H9 (cell line): Measurements from ENCODE around the gene SLC19A1. TPM values are rescaled to one million over a fixed set of nuclear protein-coding genes. Genes with fewer than 3 reads are reported as not detected.

ENCODE experiments used
- DNase-seq: peaks from one replicate; pipeline ENCODE4 v3.0.0-alpha.2; 2017
- H2AFZ ChIP-seq: one replicate; pipeline ENCODE4 v1.6.1; 2013; ENCODE audit warnings: mild to moderate bottlenecking, low read length, control low read depth, moderate library complexity
- H2AK5ac ChIP-seq: 2 replicates; pipeline ENCODE4 v1.6.1; 2013; ENCODE audit warnings: low read length, control low read depth, mixed read lengths; ENCODE audit not compliant: insufficient read length
- H2BK120ac ChIP-seq: one replicate; pipeline ENCODE4 v1.6.1; 2013; ENCODE audit warnings: low read depth, mild to moderate bottlenecking, low read length, control low read depth, inconsistent platforms; ENCODE audit not compliant: poor library complexity, severe bottlenecking
- H2BK12ac ChIP-seq: 2 replicates; pipeline ENCODE4 v1.6.1; 2013; ENCODE audit warnings: low read length, control low read depth, mixed read lengths, low read depth; ENCODE audit not compliant: insufficient read length
- H2BK15ac ChIP-seq: 2 replicates; pipeline ENCODE4 v1.6.1; 2013; ENCODE audit warnings: low read depth, low read length, control low read depth
- H2BK20ac ChIP-seq: one replicate; pipeline ENCODE4 v1.6.1; 2013; ENCODE audit warnings: low read depth, mild to moderate bottlenecking, low read length, control low read depth, inconsistent platforms; ENCODE audit not compliant: poor library complexity, severe bottlenecking
- H2BK5ac ChIP-seq: 2 replicates; pipeline ENCODE4 v1.6.1; 2013; ENCODE audit warnings: low read length, control low read depth, mixed read lengths; ENCODE audit not compliant: insufficient read length
- H3K14ac ChIP-seq: 2 replicates; pipeline ENCODE4 v1.6.1; 2013; ENCODE audit warnings: low read length, control low read depth; ENCODE audit not compliant: insufficient read depth
- H3K18ac ChIP-seq: 2 replicates; pipeline ENCODE4 v1.6.1; 2013; ENCODE audit warnings: low read depth, mild to moderate bottlenecking, mixed read lengths, low read length, control low read depth; ENCODE audit not compliant: insufficient read length
- H3K23ac ChIP-seq: 2 replicates; pipeline ENCODE4 v1.6.1; 2013; ENCODE audit warnings: low read length, control low read depth, mixed read lengths, low read depth; ENCODE audit not compliant: insufficient read length
- H3K23me2 ChIP-seq: 2 replicates; pipeline ENCODE4 v1.6.1; 2013; ENCODE audit warnings: low read depth, mild to moderate bottlenecking, mixed read lengths, low read length, control low read depth; ENCODE audit not compliant: insufficient read length, poor library complexity, severe bottlenecking
- H3K27ac ChIP-seq: 2 replicates; pipeline ENCODE4 v1.5.1; 2013; ENCODE audit warnings: low read length, control low read depth, mixed read lengths, low read depth; ENCODE audit not compliant: insufficient read length
- H3K27me3 ChIP-seq: 2 replicates; pipeline ENCODE4 v1.6.1; 2013; ENCODE audit warnings: low read length, control low read depth, inconsistent platforms; ENCODE audit not compliant: insufficient read depth
- H3K4ac ChIP-seq: 2 replicates; pipeline ENCODE4 v1.6.1; 2013; ENCODE audit warnings: low read depth, mild to moderate bottlenecking, control low read depth, inconsistent platforms, low read length, moderate library complexity
- H3K4me1 ChIP-seq: 2 replicates; pipeline ENCODE4 v1.6.1; 2013; ENCODE audit warnings: low read length, control low read depth, inconsistent platforms; ENCODE audit not compliant: insufficient read depth
- H3K4me2 ChIP-seq: 2 replicates; pipeline ENCODE4 v1.6.1; 2013; ENCODE audit warnings: low read length, control low read depth, mixed read lengths; ENCODE audit not compliant: insufficient read length, insufficient read depth
- H3K56ac ChIP-seq: 2 replicates; pipeline ENCODE4 v1.6.1; 2013; ENCODE audit warnings: low read depth, mild to moderate bottlenecking, mixed read lengths, low read length, control low read depth; ENCODE audit not compliant: insufficient read length
- H3K79me1 ChIP-seq: 2 replicates; pipeline ENCODE4 v1.6.1; 2013; ENCODE audit warnings: low read depth, mild to moderate bottlenecking, moderate library complexity, low read length, control low read depth, inconsistent platforms; ENCODE audit not compliant: insufficient read depth, poor library complexity, severe bottlenecking
- H3K79me2 ChIP-seq: 2 replicates; pipeline ENCODE4 v1.6.1; 2013; ENCODE audit warnings: low read length, control low read depth, inconsistent platforms; ENCODE audit not compliant: insufficient read depth
- H3K9ac ChIP-seq: 2 replicates; pipeline ENCODE4 v1.6.1; 2013; ENCODE audit warnings: low read length, control low read depth, mixed read lengths; ENCODE audit not compliant: insufficient read length; ENCODE audit errors: extremely low read depth
- H3K9me3 ChIP-seq: one replicate; pipeline ENCODE4 v1.6.1; 2013; ENCODE audit warnings: low read depth, low read length, inconsistent platforms; ENCODE audit not compliant: control insufficient read depth
- H3T11ph ChIP-seq: one replicate; pipeline ENCODE4 v1.6.1; 2013; ENCODE audit warnings: mild to moderate bottlenecking, low read length, control low read depth, inconsistent platforms
- H4K20me1 ChIP-seq: one replicate; pipeline ENCODE4 v1.6.1; 2013; ENCODE audit not compliant: control insufficient read depth, insufficient read length, insufficient read depth
- H4K5ac ChIP-seq: 2 replicates; pipeline ENCODE4 v1.6.1; 2013; ENCODE audit warnings: low read depth, mild to moderate bottlenecking, mixed read lengths, low read length, control low read depth; ENCODE audit not compliant: insufficient read length
- H4K8ac ChIP-seq: replicated peaks from 2 replicates; pipeline ENCODE4 v1.6.1; 2013; ENCODE audit warnings: low read length, control low read depth, mixed read lengths, low read depth; ENCODE audit not compliant: insufficient read length
- H4K91ac ChIP-seq: 2 replicates; pipeline ENCODE4 v1.6.1; 2013; ENCODE audit warnings: low read depth, mild to moderate bottlenecking, moderate library complexity, mixed read lengths, low read length, control low read depth; ENCODE audit not compliant: insufficient read length
- H3K27ac Mint-ChIP-seq, 3 experiments: 2 replicates in 2 of 3; 3 replicates in 1 of 3; pipeline ENCODE4 v1.8.0; 2020 to 2021; ENCODE audit warnings: mixed read lengths in 3 of 3, mild to moderate bottlenecking in 1 of 3, moderate library complexity in 1 of 3
- H3K27me3 Mint-ChIP-seq: 2 replicates; pipeline ENCODE4 v1.8.0; 2021; ENCODE audit warnings: low read depth, mild to moderate bottlenecking, moderate library complexity, mixed read lengths
- H3K36me3 Mint-ChIP-seq, 3 experiments: 2 replicates in 2 of 3; 3 replicates in 1 of 3; pipeline ENCODE4 v1.8.0; 2020 to 2021; ENCODE audit warnings: low read depth in 3 of 3, mixed read lengths in 3 of 3; ENCODE audit not compliant: insufficient read depth in 1 of 3
- H3K4me1 Mint-ChIP-seq, 2 experiments: 2 replicates each; pipeline ENCODE4 v1.8.0; 2020; ENCODE audit warnings: mixed read lengths in 2 of 2
- H3K4me3 Mint-ChIP-seq, 2 experiments: 2 replicates in 1 of 2; 3 replicates in 1 of 2; pipeline ENCODE4 v1.8.0; 2020 to 2021; ENCODE audit warnings: mild to moderate bottlenecking in 2 of 2, mixed read lengths in 2 of 2, moderate library complexity in 1 of 2
- H3K9me3 Mint-ChIP-seq, 2 experiments: 2 replicates in 1 of 2; 3 replicates in 1 of 2; pipeline ENCODE4 v1.8.0; 2020; ENCODE audit warnings: mild to moderate bottlenecking in 2 of 2, mixed read lengths in 2 of 2, moderate library complexity in 1 of 2
- CTCF ChIP-seq: fragments of 200-600 bp; sonication (generic); conservative IDR thresholded peaks from 3 replicates; pipeline ENCODE4 v1.8.0; 2021; ENCODE audit warnings: antibody characterized with exemption, mild to moderate bottlenecking
- WGBS: extraction: QIAGEN DNeasy Blood & Tissue Kit; methylation state at CpG from one replicate; pipeline ENCODE4 v1.1.7; 2013; ENCODE audit warnings: missing lambda C conversion rate, low lambda C conversion rate, mixed read lengths; ENCODE audit not compliant: insufficient read length; ENCODE audit errors: extremely low coverage; 5-methylcytosine and 5-hydroxymethylcytosine counted together
- total RNA-seq: library from RNA; stranded (reverse); gene quantifications from 2 replicates; pipeline ENCODE4 v1.2.1, GENCODE V29; 2021

Gene SLC19A1
- total RNA-seq, 1 experiment from 2014 or later: 32.4 TPM

GRCh38 chr21:45460611-45461368 is 81.5 kb downstream of the SLC19A1 start:
- no peaks in the 10 kb centered on the region for H3K27me3 ChIP-seq
- no peak overlapping the region for H3K56ac ChIP-seq
- no peak overlapping the region for H2BK15ac ChIP-seq
- no peak overlapping the region for H4K8ac ChIP-seq
- H3K18ac ChIP-seq: no peak overlapping the region
- no peak overlapping the region for H3K4me3 Mint-ChIP-seq
- H2BK20ac ChIP-seq: no peak overlapping the region
- peaks cover 13% of the 10 kb centered on the region; the same call in 1 of the 2 replicates for H3K79me2 ChIP-seq
- no peak overlapping the region for H2AFZ ChIP-seq
- peaks cover 12% of the 10 kb centered on the region for H3K79me1 ChIP-seq
- H4K20me1 ChIP-seq: no peaks in the 10 kb centered on the region
- H3K4me1 ChIP-seq: no peaks in the 10 kb centered on the region
- no CpG with 5 or more reads among the region's 9 CpGs for WGBS
- H4K5ac ChIP-seq: no peak overlapping the region
- no peak overlapping the region for H3K14ac ChIP-seq
- H2BK12ac ChIP-seq: no peak overlapping the region
- no peak overlapping the region for H2BK5ac ChIP-seq
- no peaks in the 10 kb centered on the region for H3K27me3 Mint-ChIP-seq
- no peaks in the 10 kb centered on the region for H3K23me2 ChIP-seq
- no peak overlapping the region for H2BK120ac ChIP-seq
- no peaks in the 10 kb centered on the region for H3K9me3 ChIP-seq
- H3K27ac Mint-ChIP-seq: peak overlapping the region in 1 of 3 experiments; percentile 5; a peak in 1 of 7 replicates
- peaks cover 2 to 16% of the 10 kb centered on the region in 2 experiments; a peak in 2 of 4 replicates for H3K4me1 Mint-ChIP-seq
- H3K27ac ChIP-seq: no peak overlapping the region
- H3K4ac ChIP-seq: no peak overlapping the region
- H3K23ac ChIP-seq: no peak overlapping the region
- no peak overlapping the region for H3T11ph ChIP-seq
- no peak for TF ChIP-seq CTCF
- H3K9ac ChIP-seq: no peak overlapping the region
- H3K4me2 ChIP-seq: no peak overlapping the region
- H4K91ac ChIP-seq: no peak overlapping the region
- no peak overlapping the region for H2AK5ac ChIP-seq
- peaks cover 15 to 17% of the 10 kb centered on the region in 2 experiments for H3K9me3 Mint-ChIP-seq
- DNase-seq: no peak
- peaks cover 27 to 45% (median 41%) of the 10 kb centered on the region in 3 experiments for H3K36me3 Mint-ChIP-seq
